Type B pancreatic cell (in vitro differentiated cells): Measurements from ENCODE around the gene CXXC5. TPM values are rescaled to one million over a fixed set of nuclear protein-coding genes. Genes with fewer than 3 reads are reported as not detected.
A peak's percentile ranks its signal among the peaks of the same experiment; 100 is the strongest.
"Not testable (repeated sequence)": the region's sequence is repeated elsewhere in the genome, so short reads cannot be mapped to it uniquely, and the experiment has no call there.

Experiments used
- DNase-seq: peaks from one replicate; pipeline ENCODE4 v3.0.0; 2021; ENCODE audit warnings: mixed read lengths; ENCODE audit not compliant: unreplicated experiment; ENCODE audit errors: extremely low spot score
- H3K27ac Mint-ChIP-seq: 2 replicates; pipeline ENCODE4 v1.8.0; 2021; ENCODE audit warnings: mild to moderate bottlenecking, mixed read lengths
- H3K27me3 Mint-ChIP-seq: 2 replicates; pipeline ENCODE4 v1.8.0; 2021; ENCODE audit warnings: mixed read lengths
- H3K36me3 Mint-ChIP-seq: 2 replicates; pipeline ENCODE4 v1.8.0; 2021; ENCODE audit warnings: mixed read lengths
- H3K4me1 Mint-ChIP-seq: one replicate; pipeline ENCODE4 v1.8.0; 2021; ENCODE audit warnings: mixed read lengths; ENCODE audit not compliant: unreplicated experiment
- H3K4me3 Mint-ChIP-seq: 2 replicates; pipeline ENCODE4 v1.8.0; 2021; ENCODE audit warnings: mild to moderate bottlenecking, mixed read lengths
- H3K9me3 Mint-ChIP-seq: 2 replicates; pipeline ENCODE4 v1.8.0; 2021; ENCODE audit warnings: mixed read lengths
- total RNA-seq: library from RNA; stranded (reverse); gene quantifications from 2 replicates; pipeline ENCODE4 v1.2.1, GENCODE V29; 2021; ENCODE audit warnings: low replicate concordance
- TF ChIP-seq, protein P1 (sequence below): fragments of 200-600 bp; sonication (generic); conservative IDR thresholded peaks from 2 replicates; pipeline ENCODE4 v1.5.0; 2021; ENCODE audit warnings: antibody characterized with exemption, mild to moderate bottlenecking

The CXXC5 gene
- total RNA-seq, 1 donor from 2014 or later: 58.6 TPM

DNA sequence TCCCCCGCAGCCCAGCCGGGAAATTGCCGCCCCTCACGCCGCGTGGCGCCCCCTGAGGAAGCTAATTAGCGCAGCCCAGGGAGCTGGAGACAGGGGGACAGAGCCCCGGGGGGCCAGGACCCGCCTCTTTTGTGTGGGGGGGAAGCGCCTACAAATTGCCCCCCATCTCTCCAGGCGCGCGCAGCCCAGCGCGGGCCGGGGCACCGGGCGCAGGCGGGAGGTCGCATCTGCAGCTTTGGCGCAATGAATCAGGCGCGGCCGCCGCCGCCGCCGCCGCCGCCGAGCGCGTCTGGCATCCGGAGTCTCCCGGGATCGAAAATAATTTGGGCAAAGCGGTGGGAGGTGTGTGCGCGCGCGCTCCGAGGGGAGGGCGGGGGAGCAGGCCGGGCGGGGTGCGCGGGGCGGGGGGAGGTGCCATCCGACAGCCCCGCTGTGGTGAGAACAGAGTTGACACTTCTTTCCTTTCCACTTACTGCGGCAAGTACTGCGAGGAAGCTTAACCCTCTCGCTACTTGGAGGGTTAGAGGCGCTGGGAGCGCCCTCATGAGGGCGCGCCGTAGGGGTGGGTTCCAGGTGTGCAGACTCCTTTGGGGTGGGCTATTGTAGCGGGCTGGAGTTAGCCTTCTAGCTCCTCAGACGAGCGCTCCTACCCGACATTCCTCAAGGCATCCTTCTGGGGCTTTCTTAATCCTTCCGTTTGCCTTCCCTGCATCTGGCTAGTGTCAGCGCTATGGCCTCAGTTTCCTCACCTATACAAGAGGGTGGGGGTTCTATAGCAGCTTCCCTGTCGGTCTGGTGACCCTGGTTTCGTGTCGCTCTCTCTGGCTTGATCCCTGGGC, 63.1 kb downstream of the CXXC5 start:
- Mint-ChIP-seq H3K9me3 (no peaks in the 10 kb centered on the region), H3K4me3 (peak overlapping the region; percentile 82), H3K27ac (peak overlapping the region; percentile 61), H3K4me1 (peaks cover 31% of the 10 kb centered on the region), H3K27me3 (peaks cover 22% of the 10 kb centered on the region), H3K36me3 (no peaks in the 10 kb centered on the region)
- no peak for DNase-seq
- TF ChIP-seq, protein P1, sequence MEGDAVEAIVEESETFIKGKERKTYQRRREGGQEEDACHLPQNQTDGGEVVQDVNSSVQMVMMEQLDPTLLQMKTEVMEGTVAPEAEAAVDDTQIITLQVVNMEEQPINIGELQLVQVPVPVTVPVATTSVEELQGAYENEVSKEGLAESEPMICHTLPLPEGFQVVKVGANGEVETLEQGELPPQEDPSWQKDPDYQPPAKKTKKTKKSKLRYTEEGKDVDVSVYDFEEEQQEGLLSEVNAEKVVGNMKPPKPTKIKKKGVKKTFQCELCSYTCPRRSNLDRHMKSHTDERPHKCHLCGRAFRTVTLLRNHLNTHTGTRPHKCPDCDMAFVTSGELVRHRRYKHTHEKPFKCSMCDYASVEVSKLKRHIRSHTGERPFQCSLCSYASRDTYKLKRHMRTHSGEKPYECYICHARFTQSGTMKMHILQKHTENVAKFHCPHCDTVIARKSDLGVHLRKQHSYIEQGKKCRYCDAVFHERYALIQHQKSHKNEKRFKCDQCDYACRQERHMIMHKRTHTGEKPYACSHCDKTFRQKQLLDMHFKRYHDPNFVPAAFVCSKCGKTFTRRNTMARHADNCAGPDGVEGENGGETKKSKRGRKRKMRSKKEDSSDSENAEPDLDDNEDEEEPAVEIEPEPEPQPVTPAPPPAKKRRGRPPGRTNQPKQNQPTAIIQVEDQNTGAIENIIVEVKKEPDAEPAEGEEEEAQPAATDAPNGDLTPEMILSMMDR: peak; percentile 16

- H3K36me3 Mint-ChIP-seq: no peaks in the 10 kb centered on the region
- peak overlapping the region; percentile 61 for H3K27ac Mint-ChIP-seq
- H3K27me3 Mint-ChIP-seq: peaks cover 22% of the 10 kb centered on the region
- no peaks in the 10 kb centered on the region for H3K9me3 Mint-ChIP-seq
- DNase-seq: no peak
- TF ChIP-seq, protein P1: no peak
- peak overlapping the region; percentile 82 for H3K4me3 Mint-ChIP-seq
- H3K4me1 Mint-ChIP-seq: peaks cover 28% of the 10 kb centered on the region
These were observed 63.7 kb downstream of the CXXC5 start for GRCh38 chr5:139711906-139712224.

DNA sequence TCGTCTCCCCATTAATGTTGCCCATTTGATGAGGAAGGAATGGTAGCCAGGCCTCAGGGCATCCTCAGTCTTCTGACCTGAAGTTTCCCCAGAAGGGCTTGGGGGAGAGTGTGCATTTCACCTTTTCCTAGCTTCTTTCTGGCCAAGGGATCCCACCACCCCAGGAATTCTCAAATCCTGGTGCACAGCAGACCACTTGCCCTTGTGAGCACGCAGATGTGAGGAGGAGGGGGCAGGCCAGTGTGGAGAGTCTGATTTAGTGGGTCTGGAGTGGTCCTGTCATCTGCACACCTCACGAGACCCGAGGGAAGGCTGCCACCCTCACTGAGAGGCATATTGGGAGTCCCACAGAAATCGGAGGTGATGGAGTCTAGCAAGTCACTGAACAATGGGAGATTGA, 64.3 kb downstream of the CXXC5 start:
- Mint-ChIP-seq H3K4me3 (peak overlapping the region; percentile 54), H3K9me3 (no peaks in the 10 kb centered on the region), H3K4me1 (peaks cover 24% of the 10 kb centered on the region), H3K27ac (peak overlapping the region; percentile 15), H3K27me3 (peaks cover 22% of the 10 kb centered on the region), H3K36me3 (no peaks in the 10 kb centered on the region)
- DNase-seq: no peak
- TF ChIP-seq, protein P1: no peak

- not testable (repeated sequence) for H3K4me1 Mint-ChIP-seq, H3K9me3 Mint-ChIP-seq, DNase-seq, H3K27ac Mint-ChIP-seq, H3K4me3 Mint-ChIP-seq, H3K36me3 Mint-ChIP-seq
- H3K27me3 Mint-ChIP-seq: peaks cover 19% of the 10 kb centered on the region
These were observed 65.7 kb downstream of the CXXC5 start for GRCh38 chr5:139713898-139714297.

DNA sequence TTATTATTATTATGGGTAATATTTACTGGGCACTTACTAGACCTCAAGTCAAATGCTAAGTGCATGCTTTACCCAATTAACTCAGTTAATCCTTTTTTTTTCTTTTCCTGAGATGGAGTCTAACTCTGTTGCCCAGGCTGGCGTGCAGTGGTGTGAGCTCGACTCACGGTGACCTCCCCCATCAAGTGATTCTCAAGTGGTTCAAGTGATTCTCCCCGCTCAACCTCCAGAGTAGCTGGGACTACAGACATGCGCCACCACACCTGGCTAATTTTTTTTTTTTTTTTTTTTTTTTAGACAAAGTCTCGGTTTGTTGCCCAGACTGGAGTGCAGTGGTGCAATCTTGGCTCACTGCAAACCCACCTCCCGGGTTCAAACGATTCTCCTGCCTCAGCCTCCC, 69.1 kb downstream of the CXXC5 start:
- TF ChIP-seq, protein P1: no peak
- no peak for DNase-seq
- Mint-ChIP-seq H3K4me3 (no peak overlapping the region), H3K9me3 (peaks cover 5% of the 10 kb centered on the region), H3K27ac (no peak overlapping the region), H3K27me3 (peaks cover 8% of the 10 kb centered on the region), H3K36me3 (peaks cover 3% of the 10 kb centered on the region), H3K4me1 (peaks cover 3% of the 10 kb centered on the region)

GRCh38 chr5:139718403-139718802, 70.3 kb downstream of the CXXC5 start:
- H3K27me3 Mint-ChIP-seq, H3K4me3 Mint-ChIP-seq, DNase-seq, H3K36me3 Mint-ChIP-seq, H3K9me3 Mint-ChIP-seq, H3K4me1 Mint-ChIP-seq, H3K27ac Mint-ChIP-seq: not testable (repeated sequence)

DNA sequence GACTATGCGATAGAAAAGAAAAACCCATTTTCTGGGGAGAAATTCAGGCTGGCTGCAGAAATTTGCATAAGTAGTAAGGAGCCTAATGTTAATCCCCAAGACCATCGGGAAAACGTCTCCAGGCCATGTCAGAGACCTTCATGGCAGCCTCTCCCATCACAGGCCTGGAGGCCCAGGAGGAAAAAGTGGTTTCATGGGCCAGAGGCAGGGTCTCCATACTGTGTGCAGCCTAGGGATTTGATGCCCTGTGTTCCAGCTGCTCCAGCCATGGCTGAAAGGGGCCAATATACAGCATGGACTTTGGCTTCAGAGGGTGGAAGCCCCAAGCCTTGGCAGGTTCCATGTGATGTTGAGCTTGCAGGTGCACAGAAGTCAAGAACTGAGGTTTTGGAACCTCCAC, 71.8 kb downstream of the CXXC5 start:
- H3K27ac Mint-ChIP-seq, H3K4me1 Mint-ChIP-seq, H3K36me3 Mint-ChIP-seq, H3K27me3 Mint-ChIP-seq, DNase-seq, H3K9me3 Mint-ChIP-seq, H3K4me3 Mint-ChIP-seq: not testable (repeated sequence)
